ENCODE measurements around the gene TBC1D24.
"Not testable (repeated sequence)": the region's sequence is repeated elsewhere in the genome, so short reads cannot be mapped to it uniquely, and the experiment has no call there.

Gene TBC1D24

GRCh38 chr16:2472488-2472864 is 2.5 kb upstream of the TBC1D24 start:
- no peaks in the 10 kb centered on the region for H3K9me3 ChIP-seq (ENCODE audit: control insufficient read depth, low read length)
- H3K4me1 ChIP-seq (ENCODE audit: control insufficient read depth, insufficient read depth, low read length): peaks cover 40% of the 10 kb centered on the region
- H3K27me3 ChIP-seq (ENCODE audit: control insufficient read depth, insufficient read depth, low read length): peaks cover 60% of the 10 kb centered on the region
- H3K9ac ChIP-seq (ENCODE audit: low read length): no peak overlapping the region
- H3K36me3 ChIP-seq (ENCODE audit: control insufficient read depth, insufficient read depth, low read length): no peaks in the 10 kb centered on the region
- no peak overlapping the region for H3K4me3 ChIP-seq (ENCODE audit: low read length)

DNA sequence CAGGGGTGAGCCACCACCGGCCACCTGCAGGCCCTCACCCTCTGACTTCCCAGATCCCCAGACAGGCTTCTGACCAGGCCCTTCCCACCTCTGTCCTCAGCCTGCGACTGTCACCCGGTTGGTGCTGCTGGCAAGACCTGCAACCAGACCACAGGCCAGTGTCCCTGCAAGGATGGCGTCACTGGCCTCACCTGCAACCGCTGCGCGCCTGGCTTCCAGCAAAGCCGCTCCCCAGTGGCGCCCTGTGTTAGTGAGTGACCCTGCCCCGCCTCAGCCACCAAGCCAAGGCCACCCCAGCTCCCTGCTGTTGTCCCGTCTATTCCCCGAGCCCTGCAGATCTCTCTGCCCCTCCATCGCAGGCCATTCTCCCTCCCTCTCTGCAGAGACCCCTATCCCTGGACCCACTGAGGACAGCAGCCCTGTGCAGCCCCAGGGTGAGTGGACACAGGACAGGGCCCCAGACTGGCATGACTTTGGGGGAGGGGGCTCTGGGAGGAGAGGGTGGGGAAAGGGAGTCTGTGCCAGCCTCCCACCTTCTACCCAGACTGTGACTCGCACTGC is 2.0 kb upstream of the TBC1D24 start:
- Histone ChIP-seq H3K36me3 (ENCODE audit: control insufficient read depth, insufficient read depth, low read length) (no peaks in the 10 kb centered on the region), H3K27me3 (ENCODE audit: control insufficient read depth, insufficient read depth, low read length) (peaks cover 56% of the 10 kb centered on the region), H3K9ac (ENCODE audit: low read length) (no peak overlapping the region), H3K9me3 (ENCODE audit: control insufficient read depth, low read length) (no peaks in the 10 kb centered on the region), H3K4me1 (ENCODE audit: control insufficient read depth, insufficient read depth, low read length) (peaks cover 39% of the 10 kb centered on the region), H3K4me3 (ENCODE audit: low read length) (no peak overlapping the region)

DNA sequence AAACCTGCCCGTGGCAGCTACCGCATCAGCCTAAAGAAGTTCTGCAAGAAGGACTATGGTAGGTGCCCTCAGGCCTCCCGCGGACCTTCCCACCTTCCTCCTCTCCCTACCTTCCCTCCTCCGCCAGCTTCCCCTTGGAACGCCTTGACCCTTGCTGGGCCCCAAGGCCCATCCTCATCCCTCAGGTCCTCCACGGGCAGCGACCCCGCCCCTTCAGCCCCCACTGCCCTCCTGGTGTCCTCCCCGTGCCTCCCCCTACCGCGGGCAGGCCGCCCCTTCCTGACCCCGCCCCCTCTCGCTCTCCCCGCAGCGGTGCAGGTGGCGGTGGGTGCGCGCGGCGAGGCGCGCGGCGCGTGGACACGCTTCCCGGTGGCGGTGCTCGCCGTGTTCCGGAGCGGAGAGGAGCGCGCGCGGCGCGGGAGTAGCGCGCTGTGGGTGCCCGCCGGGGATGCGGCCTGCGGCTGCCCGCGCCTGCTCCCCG is 1.4 kb upstream of the TBC1D24 start:
- peaks cover 34% of the 10 kb centered on the region for H3K4me1 ChIP-seq (ENCODE audit: control insufficient read depth, insufficient read depth, low read length)
- peaks cover 51% of the 10 kb centered on the region for H3K27me3 ChIP-seq (ENCODE audit: control insufficient read depth, insufficient read depth, low read length)
- H3K4me3 ChIP-seq (ENCODE audit: low read length): no peak overlapping the region
- H3K36me3 ChIP-seq (ENCODE audit: control insufficient read depth, insufficient read depth, low read length): no peaks in the 10 kb centered on the region
- H3K9ac ChIP-seq (ENCODE audit: low read length): no peak overlapping the region
- no peaks in the 10 kb centered on the region for H3K9me3 ChIP-seq (ENCODE audit: control insufficient read depth, low read length)

DNA sequence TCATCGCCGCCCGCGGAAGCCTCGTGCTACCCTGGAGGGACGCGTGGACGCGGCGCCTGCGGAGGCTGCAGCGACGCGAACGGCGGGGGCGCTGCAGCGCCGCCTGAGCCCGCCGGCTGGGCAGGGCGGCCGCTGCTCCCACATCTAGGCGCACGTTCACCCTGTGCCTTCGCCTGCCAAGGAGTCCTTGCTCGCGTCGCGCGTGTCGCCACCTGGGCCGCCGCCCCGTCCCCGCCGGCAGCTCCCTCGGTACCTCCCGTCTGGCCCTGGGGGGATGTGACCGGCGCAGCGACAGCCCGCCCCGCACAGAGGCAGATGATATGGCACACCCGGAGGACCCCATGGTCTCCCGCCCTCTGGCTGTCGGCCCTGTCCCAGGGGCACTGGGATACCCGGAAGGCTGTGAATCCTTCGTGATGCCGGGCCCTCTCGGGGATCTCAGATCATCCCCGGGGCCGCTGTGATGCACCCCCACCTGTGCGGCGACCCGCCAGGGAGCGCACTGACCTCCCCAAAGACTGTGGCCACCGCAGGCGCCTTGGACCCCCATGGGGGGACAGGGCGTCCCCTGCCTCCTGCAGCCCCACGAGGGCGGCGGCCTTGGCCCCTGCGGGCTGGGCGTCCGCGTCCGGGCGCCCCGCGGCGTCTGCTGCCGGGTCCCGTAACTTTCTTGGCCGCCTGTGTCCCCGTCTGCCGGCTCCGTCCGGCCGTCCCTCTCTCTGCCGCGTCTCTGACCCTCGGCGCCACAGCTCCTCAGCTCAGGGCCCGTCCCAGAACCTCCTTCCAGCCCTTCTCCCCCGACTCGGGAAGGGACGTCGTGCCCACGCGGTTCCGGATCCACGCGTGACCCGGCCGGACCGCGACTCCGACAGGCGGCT is 689 bp upstream of the TBC1D24 start:
- Histone ChIP-seq H3K9me3 (ENCODE audit: control insufficient read depth, low read length) (no peaks in the 10 kb centered on the region), H3K36me3 (ENCODE audit: control insufficient read depth, insufficient read depth, low read length) (no peaks in the 10 kb centered on the region), H3K9ac (ENCODE audit: low read length) (peak overlapping the region; percentile 69), H3K4me1 (ENCODE audit: control insufficient read depth, insufficient read depth, low read length) (peaks cover 26% of the 10 kb centered on the region), H3K4me3 (ENCODE audit: low read length) (peak overlapping the region; percentile 41), H3K27me3 (ENCODE audit: control insufficient read depth, insufficient read depth, low read length) (peaks cover 43% of the 10 kb centered on the region)

GRCh38 chr16:2475413-2476344 is 752 bp downstream of the TBC1D24 start:
- peak overlapping the region; percentile 57 for H3K9ac ChIP-seq (ENCODE audit: low read length)
- H3K4me3 ChIP-seq (ENCODE audit: low read length): peak overlapping the region; percentile 31
- peaks cover 25% of the 10 kb centered on the region for H3K4me1 ChIP-seq (ENCODE audit: control insufficient read depth, insufficient read depth, low read length)
- H3K27me3 ChIP-seq (ENCODE audit: control insufficient read depth, insufficient read depth, low read length): peaks cover 29% of the 10 kb centered on the region
- no peaks in the 10 kb centered on the region for H3K36me3 ChIP-seq (ENCODE audit: control insufficient read depth, insufficient read depth, low read length)
- H3K9me3 ChIP-seq (ENCODE audit: control insufficient read depth, low read length): no peaks in the 10 kb centered on the region

DNA sequence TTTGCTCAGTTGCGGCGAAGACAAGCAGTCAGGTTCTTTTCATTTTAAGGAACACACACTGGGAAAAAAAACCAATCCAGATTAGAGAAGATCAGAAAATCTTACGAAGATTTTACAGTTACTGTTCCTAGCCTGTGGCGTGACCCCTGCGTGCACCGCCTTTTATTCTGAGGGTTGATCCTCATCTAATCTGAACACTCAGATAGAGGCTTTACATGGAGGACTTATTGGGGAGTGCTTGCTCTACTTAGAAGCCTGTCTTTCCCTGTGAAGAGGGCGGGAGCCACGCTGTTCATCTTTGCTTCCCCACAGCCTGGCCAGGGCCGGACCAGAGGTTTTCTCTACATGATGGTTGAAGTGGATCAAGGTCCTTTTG is 1.4 kb downstream of the TBC1D24 start:
- peaks cover 22% of the 10 kb centered on the region for H3K27me3 ChIP-seq (ENCODE audit: control insufficient read depth, insufficient read depth, low read length)
- H3K4me3 ChIP-seq (ENCODE audit: low read length): peak overlapping the region; percentile 31
- peaks cover 25% of the 10 kb centered on the region for H3K4me1 ChIP-seq (ENCODE audit: control insufficient read depth, insufficient read depth, low read length)
- H3K9me3 ChIP-seq (ENCODE audit: control insufficient read depth, low read length): no peaks in the 10 kb centered on the region
- no peaks in the 10 kb centered on the region for H3K36me3 ChIP-seq (ENCODE audit: control insufficient read depth, insufficient read depth, low read length)
- H3K9ac ChIP-seq (ENCODE audit: low read length): no peak overlapping the region

- H3K36me3 ChIP-seq (ENCODE audit: control insufficient read depth, insufficient read depth, low read length): no peaks in the 10 kb centered on the region
- no peaks in the 10 kb centered on the region for H3K9me3 ChIP-seq (ENCODE audit: control insufficient read depth, low read length)
- no peak overlapping the region for H3K4me3 ChIP-seq (ENCODE audit: low read length)
- H3K27me3 ChIP-seq (ENCODE audit: control insufficient read depth, insufficient read depth, low read length): peaks cover 18% of the 10 kb centered on the region
- peaks cover 25% of the 10 kb centered on the region for H3K4me1 ChIP-seq (ENCODE audit: control insufficient read depth, insufficient read depth, low read length)
- H3K9ac ChIP-seq (ENCODE audit: low read length): no peak overlapping the region
Measured at GRCh38 chr16:2476741-2477140, 1.8 kb downstream of the TBC1D24 start.

- Histone ChIP-seq H3K9ac (ENCODE audit: low read length) (no peak overlapping the region), H3K4me3 (ENCODE audit: low read length) (no peak overlapping the region), H3K4me1 (ENCODE audit: control insufficient read depth, insufficient read depth, low read length) (peaks cover 25% of the 10 kb centered on the region), H3K36me3 (ENCODE audit: control insufficient read depth, insufficient read depth, low read length) (no peaks in the 10 kb centered on the region), H3K9me3 (ENCODE audit: control insufficient read depth, low read length) (no peaks in the 10 kb centered on the region), H3K27me3 (ENCODE audit: control insufficient read depth, insufficient read depth, low read length) (peaks cover 12% of the 10 kb centered on the region)
Measured at GRCh38 chr16:2477327-2477726, 2.4 kb downstream of the TBC1D24 start.

- H3K36me3 ChIP-seq (ENCODE audit: control insufficient read depth, insufficient read depth, low read length): no peaks in the 10 kb centered on the region
- no peaks in the 10 kb centered on the region for H3K9me3 ChIP-seq (ENCODE audit: control insufficient read depth, low read length)
- no peak overlapping the region for H3K9ac ChIP-seq (ENCODE audit: low read length)
- peaks cover 3% of the 10 kb centered on the region for H3K27me3 ChIP-seq (ENCODE audit: control insufficient read depth, insufficient read depth, low read length)
- H3K4me1 ChIP-seq (ENCODE audit: control insufficient read depth, insufficient read depth, low read length): peaks cover 22% of the 10 kb centered on the region
- H3K4me3 ChIP-seq (ENCODE audit: low read length): no peak overlapping the region
Measured at GRCh38 chr16:2478279-2478678, 3.4 kb downstream of the TBC1D24 start.

DNA sequence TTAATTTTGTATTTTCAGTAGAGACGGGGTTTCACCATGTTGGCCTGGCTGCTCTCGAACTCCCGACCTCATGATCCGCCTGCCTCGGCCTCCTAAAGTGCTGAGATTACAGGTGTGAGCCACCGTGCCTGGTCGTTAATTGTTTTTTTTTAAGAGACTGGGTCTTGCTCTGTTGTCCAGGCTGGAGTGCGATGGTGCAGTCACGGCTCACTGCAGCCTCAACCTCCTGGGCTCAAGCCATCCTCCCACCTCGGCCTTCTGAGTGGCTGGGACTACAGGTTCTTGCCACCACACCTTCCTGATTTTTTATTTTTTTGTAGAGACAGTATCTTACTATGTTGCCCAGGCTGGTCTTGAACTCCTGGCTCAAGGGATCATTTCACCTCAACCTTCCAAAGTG is 5.1 kb downstream of the TBC1D24 start:
- not testable (repeated sequence) for H3K27me3 ChIP-seq (ENCODE audit: control insufficient read depth, insufficient read depth, low read length); H3K9ac ChIP-seq (ENCODE audit: low read length); H3K4me3 ChIP-seq (ENCODE audit: low read length); H3K36me3 ChIP-seq (ENCODE audit: control insufficient read depth, insufficient read depth, low read length); H3K9me3 ChIP-seq (ENCODE audit: control insufficient read depth, low read length)
- H3K4me1 ChIP-seq (ENCODE audit: control insufficient read depth, insufficient read depth, low read length): peaks cover 12% of the 10 kb centered on the region

GRCh38 chr16:2480948-2481347 is 6.0 kb downstream of the TBC1D24 start:
- Histone ChIP-seq H3K36me3 (ENCODE audit: control insufficient read depth, insufficient read depth, low read length) (no peaks in the 10 kb centered on the region), H3K9me3 (ENCODE audit: control insufficient read depth, low read length) (no peaks in the 10 kb centered on the region), H3K27me3 (ENCODE audit: control insufficient read depth, insufficient read depth, low read length) (no peaks in the 10 kb centered on the region), H3K4me3 (ENCODE audit: low read length) (no peak overlapping the region), H3K9ac (ENCODE audit: low read length) (peak overlapping the region; percentile 9), H3K4me1 (ENCODE audit: control insufficient read depth, insufficient read depth, low read length) (peaks cover 7% of the 10 kb centered on the region)

- no peaks in the 10 kb centered on the region for H3K36me3 ChIP-seq (ENCODE audit: control insufficient read depth, insufficient read depth, low read length)
- H3K9ac ChIP-seq (ENCODE audit: low read length): no peak overlapping the region
- H3K9me3 ChIP-seq (ENCODE audit: control insufficient read depth, low read length): no peaks in the 10 kb centered on the region
- no peaks in the 10 kb centered on the region for H3K27me3 ChIP-seq (ENCODE audit: control insufficient read depth, insufficient read depth, low read length)
- no peak overlapping the region for H3K4me3 ChIP-seq (ENCODE audit: low read length)
- H3K4me1 ChIP-seq (ENCODE audit: control insufficient read depth, insufficient read depth, low read length): peaks cover under 1% of the 10 kb centered on the region
Measured at GRCh38 chr16:2481676-2482075, 6.7 kb downstream of the TBC1D24 start.

Data from mucosa of stomach (tissue), 1 donor.